Transverse colon (tissue), 4 donors: ENCODE results near the gene BRD3OS. TPM values are rescaled to one million over a fixed set of nuclear protein-coding genes. Genes with fewer than 3 reads are reported as not detected.

Source experiments
- DNase-seq: peaks from one replicate; pipeline ENCODE4 v3.0.0-alpha.2; 2019
- H3K27ac ChIP-seq, 4 donors: fragments of 200-600 bp; sonication (generic); 2 replicates each; pipeline ENCODE4 v1.5.1; 2016 to 2018; ENCODE audit warnings: inconsistent platforms in 4 of 4
- H3K27me3 ChIP-seq: fragments of 200-600 bp; sonication (generic); 2 replicates; pipeline ENCODE4 v1.5.1; 2017; ENCODE audit warnings: inconsistent platforms
- H3K36me3 ChIP-seq, 4 donors: fragments of 200-600 bp; sonication (generic); 2 replicates each; pipeline ENCODE4 v1.5.1; 2017 to 2019; ENCODE audit warnings: inconsistent platforms in 4 of 4
- H3K4me1 ChIP-seq, 4 donors: fragments of 200-600 bp; sonication (generic); 2 replicates each; pipeline ENCODE4 v1.5.1; 2017 to 2020; ENCODE audit warnings: inconsistent platforms in 4 of 4
- H3K4me3 ChIP-seq, 4 donors: fragments of 200-600 bp; sonication (generic); 1 replicate in 1 of 4; 2 replicates in 3 of 4; pipeline versions ENCODE4 v1.5.1 to v1.6.1; 2017 to 2019; ENCODE audit warnings: inconsistent platforms in 4 of 4
- H3K9me3 ChIP-seq, 2 donors: fragments of 200-600 bp; sonication (generic); 2 replicates each; pipeline ENCODE4 v1.5.1; 2017 to 2019; ENCODE audit warnings: inconsistent platforms in 2 of 2
- CTCF ChIP-seq, 5 experiments: fragments of 200-600 bp in 3 of 5; fragments of 450-650 bp in 2 of 5; sonication (generic) in 3 of 5; IDR thresholded peaks; 1 replicate in 2 of 5; 2 replicates in 3 of 5; pipeline ENCODE4 v1.5.1; 2016 to 2017; ENCODE audit warnings: antibody characterized with exemption in 5 of 5, inconsistent platforms in 3 of 5, mild to moderate bottlenecking in 2 of 5, moderate library complexity in 1 of 5
- EP300 ChIP-seq: sonication (generic); formaldehyde crosslinking; IDR thresholded peaks from one replicate; pipeline ENCODE4 v1.6.1; 2017; ENCODE audit warnings: antibody characterized with exemption, low read depth
- POLR2A ChIP-seq: fragments of 450-650 bp; IDR thresholded peaks from one replicate; pipeline ENCODE4 v1.6.1; 2016; ENCODE audit warnings: antibody characterized with exemption, mild to moderate bottlenecking, moderate library complexity
- POLR2AphosphoS5 ChIP-seq, 3 donors: sonication (generic); formaldehyde crosslinking; IDR thresholded peaks; one replicate each; pipeline ENCODE4 v1.6.1; 2016; ENCODE audit warnings: antibody characterized with exemption in 3 of 3
- WGBS, 2 donors: methylation state at CpG; one replicate each; pipeline ENCODE4 v1.1.5; 2018; ENCODE audit warnings: low coverage in 1 of 2; 5-methylcytosine and 5-hydroxymethylcytosine counted together
- in situ Hi-C, 4 donors: fragments of 200-750 bp; cut with MboI; loops; one replicate each; pipeline versions ENCODE4 v1.15.0 to v1.15.1; 2017; ENCODE audit warnings: low sequenced_read_pairs in 3 of 4, low pct_ligation_motif_present in 1 of 4, low pct_unique_long_range_greater_than_20kb in 1 of 4
- intact Hi-C: fragments of 100-400 bp; cut with DNase I; formaldehyde crosslinking; loops from one replicate; pipeline ENCODE4 v1.15.1; 2023; ENCODE audit warnings: low total_unique reads
- total RNA-seq, 4 donors: library from RNA; depleted of rRNA; stranded (reverse); fragments of >200 nt; gene quantifications; one replicate each; pipeline ENCODE4 v1.1.0, GENCODE V29; 2016

Gene BRD3OS
- total RNA-seq, 4 donors from 2014 or later: 3.2 to 6.6 (median 4.4) TPM

GRCh38 chr9:133991214-133991921 is 33.9 kb upstream of the BRD3OS start:
- in situ Hi-C loops (no loop called here), intact Hi-C loops (no loop called here)
- peak overlapping the region; percentile 61 to 87 (median 72) for H3K4me3 ChIP-seq
- no peaks in the 10 kb centered on the region for H3K9me3 ChIP-seq
- H3K27ac ChIP-seq: peak overlapping the region; percentile 88 to 94 (median 90)
- 6% methylated on average over 26 of the region's 82 CpGs; no CpG with 5 or more reads in 1 of the 2 donors for WGBS, 2 donors
- H3K27me3 ChIP-seq: no peaks in the 10 kb centered on the region
- peak; percentile 29 for DNase-seq
- TF ChIP-seq POLR2AphosphoS5 (IDR thresholded peaks at IDR 0.05) (no peak), POLR2A (peak; percentile 1)
- no peaks in the 10 kb centered on the region for H3K36me3 ChIP-seq
- H3K4me1 ChIP-seq: peaks cover 8 to 34% (median 27%) of the 10 kb centered on the region in 4 donors

- WGBS, 2 donors: 1% methylated on average over 32 of the region's 124 CpGs; no CpG with 5 or more reads in 1 of the 2 donors
Measured at GRCh38 chr9:133991964-133992779, 33.1 kb upstream of the BRD3OS start, which contains the start of gene VAV2. Gene VAV2, minus strand, starts transcription at chr9:133992324. Its CDS starts 46 bp downstream, at chr9:133992278.

GRCh38 chr9:133992780-133993634 is 32.3 kb upstream of the BRD3OS start:
- peaks cover 8 to 34% (median 27%) of the 10 kb centered on the region in 4 donors for H3K4me1 ChIP-seq
- peak overlapping the region; percentile 58 to 73 (median 66) for H3K4me3 ChIP-seq
- no peaks in the 10 kb centered on the region for H3K27me3 ChIP-seq
- no peaks in the 10 kb centered on the region for H3K36me3 ChIP-seq
- H3K9me3 ChIP-seq: no peaks in the 10 kb centered on the region
- intact Hi-C loops (loop anchor here (2.0 kb wide), 1 partner anchor 198 kb away; no protein-coding TSS in a partner anchor), in situ Hi-C loops (no loop called here)
- TF ChIP-seq POLR2A (peak; percentile 73), EP300 (no peak), POLR2AphosphoS5 (IDR thresholded peaks at IDR 0.05) (peak; percentile 60 to 84 (median 78)), CTCF (IDR thresholded peaks at IDR 0.05) (peak; percentile 16 to 51 (median 35))
- WGBS, 2 donors: 0% methylated on average over 42 of the region's 74 CpGs; no CpG with 5 or more reads in 1 of the 2 donors
- peak; percentile 92 for DNase-seq
- peak overlapping the region; percentile 88 to 94 (median 90) for H3K27ac ChIP-seq

More at GRCh38 chr9:133991964-133992779, 33.1 kb upstream of the BRD3OS start, which contains the start of gene VAV2:
- DNase-seq: peak; percentile 70
- in situ Hi-C loops: no loop called here
- intact Hi-C loops: loop anchor here (2.0 kb wide), 1 partner anchor 197 kb away; no protein-coding TSS in a partner anchor
- Histone ChIP-seq H3K4me3 (peak within 1 kb of the TSS; percentile 61 to 87 (median 72)), H3K4me1 (peaks cover 8 to 34% (median 27%) of the 10 kb centered on the region in 4 donors), H3K36me3 (no peaks in the 10 kb centered on the region), H3K27me3 (no peaks in the 10 kb centered on the region), H3K9me3 (no peaks in the 10 kb centered on the region), H3K27ac (peak within 1 kb of the TSS; percentile 88 to 94 (median 90))
- TF ChIP-seq POLR2A (peak; percentile 37), EP300 (no peak)

- in situ Hi-C loops: no loop called here
- Histone ChIP-seq H3K27ac (peak overlapping the region; percentile 88 to 94 (median 90)), H3K4me1 (peaks cover 8 to 34% (median 27%) of the 10 kb centered on the region in 4 donors), H3K27me3 (no peaks in the 10 kb centered on the region), H3K36me3 (no peaks in the 10 kb centered on the region), H3K9me3 (no peaks in the 10 kb centered on the region), H3K4me3 (peak overlapping the region in 3 of 4 donors; percentile 61 to 73 (median 71))
- DNase-seq: no peak
- TF ChIP-seq CTCF (IDR thresholded peaks at IDR 0.05) (no peak), POLR2AphosphoS5 (IDR thresholded peaks at IDR 0.05) (no peak), POLR2A (no peak), EP300 (no peak)
- intact Hi-C loops: loop anchor here (2.0 kb wide), 1 partner anchor 199 kb away; no protein-coding TSS in a partner anchor
- WGBS, 2 donors: 47% methylated on average over 15 of the region's 16 CpGs; no CpG with 5 or more reads in 1 of the 2 donors
Measured at GRCh38 chr9:133993635-133994253, 31.5 kb upstream of the BRD3OS start.
